ENCODE measurements around the gene PCNX1. TPM values are rescaled to one million over a fixed set of nuclear protein-coding genes. Genes with fewer than 3 reads are reported as not detected.

Gene PCNX1
- total RNA-seq, 1 donor, result 51.0 TPM

DNA sequence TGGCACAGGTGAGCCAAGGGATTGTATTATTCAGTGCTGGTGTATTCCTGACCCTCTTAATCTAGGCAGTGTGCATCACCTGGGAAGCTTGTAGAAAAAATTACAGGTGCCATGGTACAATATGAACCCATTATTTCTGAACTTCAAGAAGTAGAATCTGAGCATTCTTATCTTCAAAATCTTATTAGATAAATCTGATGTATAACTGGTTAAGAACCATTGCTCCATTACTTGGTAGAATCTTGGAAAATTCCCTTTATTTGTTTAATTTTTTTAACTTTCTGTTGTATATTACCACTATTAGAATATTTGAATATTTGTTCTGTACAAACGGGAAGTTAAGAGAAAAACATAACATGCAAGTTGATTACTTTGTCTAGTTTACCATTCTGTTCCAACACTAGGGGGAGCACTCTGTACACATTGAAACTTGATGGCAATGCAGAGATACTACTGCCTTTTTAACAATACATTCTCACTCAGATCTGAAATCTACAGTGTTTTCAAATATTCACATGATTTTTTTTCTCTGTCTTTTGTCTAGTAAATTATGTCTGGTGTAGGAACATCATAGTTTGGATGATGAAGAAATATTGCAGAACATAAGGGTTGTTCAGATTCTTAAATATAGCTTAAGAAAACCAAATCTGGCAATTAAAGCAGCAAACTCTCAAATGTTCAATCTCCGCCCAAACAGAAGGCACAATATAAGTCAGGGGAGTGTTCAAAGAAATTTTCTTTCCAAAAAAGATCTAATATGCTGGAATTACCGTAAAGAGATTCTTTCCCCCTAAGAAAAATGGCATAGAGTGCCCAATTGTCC is 196.6 kb downstream of the PCNX1 start:
- Histone ChIP-seq H3K27ac (ENCODE audit: low read depth, low read length) (peak overlapping the region; percentile 46), H3K4me1 (ENCODE audit: insufficient read depth, low read length) (peaks cover 9% of the 10 kb centered on the region), H4K20me1 (ENCODE audit: insufficient read depth, low read length) (no peaks in the 10 kb centered on the region), H3K79me2 (ENCODE audit: insufficient read depth, low read length) (peaks cover 5% of the 10 kb centered on the region), H3K4me3 (ENCODE audit: insufficient read depth, low read length) (no peak overlapping the region), H3K9me3 (ENCODE audit: low read depth, low read length) (no peaks in the 10 kb centered on the region), H2AFZ (ENCODE audit: low read length) (no peak overlapping the region), H3K4me2 (ENCODE audit: insufficient read depth, low read length) (no peak overlapping the region), H3K36me3 (ENCODE audit: insufficient read depth, low read length) (peaks cover 18% of the 10 kb centered on the region), H3K27me3 (ENCODE audit: insufficient read depth, low read length) (no peaks in the 10 kb centered on the region)
- TF ChIP-seq, protein P1, sequence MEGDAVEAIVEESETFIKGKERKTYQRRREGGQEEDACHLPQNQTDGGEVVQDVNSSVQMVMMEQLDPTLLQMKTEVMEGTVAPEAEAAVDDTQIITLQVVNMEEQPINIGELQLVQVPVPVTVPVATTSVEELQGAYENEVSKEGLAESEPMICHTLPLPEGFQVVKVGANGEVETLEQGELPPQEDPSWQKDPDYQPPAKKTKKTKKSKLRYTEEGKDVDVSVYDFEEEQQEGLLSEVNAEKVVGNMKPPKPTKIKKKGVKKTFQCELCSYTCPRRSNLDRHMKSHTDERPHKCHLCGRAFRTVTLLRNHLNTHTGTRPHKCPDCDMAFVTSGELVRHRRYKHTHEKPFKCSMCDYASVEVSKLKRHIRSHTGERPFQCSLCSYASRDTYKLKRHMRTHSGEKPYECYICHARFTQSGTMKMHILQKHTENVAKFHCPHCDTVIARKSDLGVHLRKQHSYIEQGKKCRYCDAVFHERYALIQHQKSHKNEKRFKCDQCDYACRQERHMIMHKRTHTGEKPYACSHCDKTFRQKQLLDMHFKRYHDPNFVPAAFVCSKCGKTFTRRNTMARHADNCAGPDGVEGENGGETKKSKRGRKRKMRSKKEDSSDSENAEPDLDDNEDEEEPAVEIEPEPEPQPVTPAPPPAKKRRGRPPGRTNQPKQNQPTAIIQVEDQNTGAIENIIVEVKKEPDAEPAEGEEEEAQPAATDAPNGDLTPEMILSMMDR (IDR thresholded peaks at IDR 0.05; ENCODE audit: extremely low read depth, low read depth, low read length), result peak; percentile 86
- no peak for DNase-seq (ENCODE audit: insufficient read length, low spot score, missing footprints)

DNA sequence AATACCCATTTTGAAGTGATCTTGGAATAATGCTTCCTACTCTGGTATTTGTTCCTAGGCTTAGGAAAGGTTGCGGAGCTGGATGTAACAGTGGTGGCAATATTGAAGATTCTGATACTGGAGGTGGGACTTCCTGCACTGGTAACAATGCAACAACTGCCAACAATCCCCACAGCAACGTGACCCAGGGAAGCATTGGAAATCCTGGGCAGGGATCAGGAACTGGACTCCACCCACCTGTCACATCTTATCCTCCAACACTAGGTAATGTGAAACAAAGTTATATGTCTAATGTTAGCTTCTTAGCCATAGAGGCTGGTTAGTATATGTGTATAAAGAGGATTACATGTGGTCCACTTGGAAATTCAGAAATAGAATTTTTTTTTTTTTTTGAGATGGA is 197.9 kb downstream of the PCNX1 start:
- TF ChIP-seq, protein P1 (IDR thresholded peaks at IDR 0.05; ENCODE audit: extremely low read depth, low read depth, low read length), result no peak
- Histone ChIP-seq H3K4me2 (ENCODE audit: insufficient read depth, low read length) (no peak overlapping the region), H3K4me1 (ENCODE audit: insufficient read depth, low read length) (peaks cover 17% of the 10 kb centered on the region), H3K79me2 (ENCODE audit: insufficient read depth, low read length) (no peaks in the 10 kb centered on the region), H2AFZ (ENCODE audit: low read length) (no peak overlapping the region), H3K36me3 (ENCODE audit: insufficient read depth, low read length) (peaks cover 24% of the 10 kb centered on the region), H3K27ac (ENCODE audit: low read depth, low read length) (no peak overlapping the region), H4K20me1 (ENCODE audit: insufficient read depth, low read length) (no peaks in the 10 kb centered on the region), H3K27me3 (ENCODE audit: insufficient read depth, low read length) (no peaks in the 10 kb centered on the region), H3K9me3 (ENCODE audit: low read depth, low read length) (no peaks in the 10 kb centered on the region), H3K4me3 (ENCODE audit: insufficient read depth, low read length) (no peak overlapping the region)
- no peak for DNase-seq (ENCODE audit: insufficient read length, low spot score, missing footprints)

DNA sequence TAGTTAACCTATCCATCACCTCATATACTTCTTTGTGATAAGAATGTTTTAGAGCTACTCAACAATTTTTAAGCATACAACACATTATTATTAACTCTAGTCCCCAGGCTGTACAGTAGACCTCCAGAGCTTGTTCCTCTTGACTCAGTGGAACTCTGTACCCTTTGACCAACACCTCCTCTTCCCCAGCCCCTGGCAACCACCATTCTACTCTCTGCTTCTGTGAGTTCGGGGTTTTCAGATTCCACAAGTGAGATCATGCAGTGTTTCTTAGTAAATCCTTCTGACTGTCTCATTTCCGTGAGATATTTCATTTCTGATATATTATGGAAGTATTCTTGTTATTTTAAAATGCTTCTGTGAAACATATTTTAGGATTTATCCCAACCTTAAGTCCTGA is 200.7 kb downstream of the PCNX1 start:
- no peak for DNase-seq (ENCODE audit: insufficient read length, low spot score, missing footprints)
- Histone ChIP-seq H3K27me3 (ENCODE audit: insufficient read depth, low read length) (no peaks in the 10 kb centered on the region), H3K9me3 (ENCODE audit: low read depth, low read length) (no peaks in the 10 kb centered on the region), H4K20me1 (ENCODE audit: insufficient read depth, low read length) (no peaks in the 10 kb centered on the region), H3K4me1 (ENCODE audit: insufficient read depth, low read length) (peaks cover 20% of the 10 kb centered on the region), H3K27ac (ENCODE audit: low read depth, low read length) (peak overlapping the region; percentile 51), H3K4me3 (ENCODE audit: insufficient read depth, low read length) (no peak overlapping the region), H3K79me2 (ENCODE audit: insufficient read depth, low read length) (no peaks in the 10 kb centered on the region), H3K4me2 (ENCODE audit: insufficient read depth, low read length) (no peak overlapping the region), H3K36me3 (ENCODE audit: insufficient read depth, low read length) (peaks cover 29% of the 10 kb centered on the region), H2AFZ (ENCODE audit: low read length) (no peak overlapping the region)
- TF ChIP-seq, protein P1 (IDR thresholded peaks at IDR 0.05; ENCODE audit: extremely low read depth, low read depth, low read length), result no peak

DNA sequence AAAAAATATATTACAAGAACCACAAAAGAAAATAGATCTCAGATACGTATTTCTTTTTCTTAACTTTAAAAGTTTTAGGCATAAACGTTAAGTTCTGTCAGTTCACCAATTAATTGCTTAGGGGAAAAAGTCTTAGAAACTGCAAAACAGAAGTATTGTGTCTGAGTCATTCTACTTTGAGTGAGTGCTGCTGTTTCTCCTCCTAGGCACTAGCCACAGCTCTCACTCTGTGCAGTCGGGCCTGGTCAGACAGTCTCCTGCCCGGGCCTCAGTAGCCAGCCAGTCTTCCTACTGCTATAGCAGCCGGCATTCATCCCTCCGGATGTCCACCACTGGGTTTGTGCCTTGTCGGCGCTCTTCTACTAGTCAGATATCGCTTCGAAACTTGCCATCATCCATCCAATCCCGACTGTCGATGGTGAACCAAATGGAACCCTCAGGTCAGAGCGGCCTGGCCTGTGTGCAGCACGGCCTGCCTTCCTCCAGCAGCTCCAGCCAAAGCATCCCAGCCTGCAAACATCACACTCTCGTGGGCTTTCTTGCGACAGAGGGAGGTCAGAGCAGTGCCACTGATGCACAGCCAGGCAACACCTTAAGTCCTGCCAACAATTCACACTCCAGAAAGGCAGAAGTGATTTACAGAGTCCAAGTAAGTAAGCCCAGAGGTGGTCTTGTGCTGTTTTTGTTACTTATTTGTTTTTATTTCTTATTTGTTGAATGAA is 201.3 kb downstream of the PCNX1 start:
- H3K27ac ChIP-seq (ENCODE audit: low read depth, low read length), result peak overlapping the region; percentile 51
- H3K36me3 ChIP-seq (ENCODE audit: insufficient read depth, low read length), result peaks cover 24% of the 10 kb centered on the region
- peaks cover 26% of the 10 kb centered on the region for H3K4me1 ChIP-seq (ENCODE audit: insufficient read depth, low read length)
- TF ChIP-seq, protein P1 (IDR thresholded peaks at IDR 0.05; ENCODE audit: extremely low read depth, low read depth, low read length), result no peak
- no peaks in the 10 kb centered on the region for H3K9me3 ChIP-seq (ENCODE audit: low read depth, low read length)
- no peak overlapping the region for H2AFZ ChIP-seq (ENCODE audit: low read length)
- H3K79me2 ChIP-seq (ENCODE audit: insufficient read depth, low read length), result no peaks in the 10 kb centered on the region
- DNase-seq (ENCODE audit: insufficient read length, low spot score, missing footprints), result no peak
- H3K27me3 ChIP-seq (ENCODE audit: insufficient read depth, low read length), result no peaks in the 10 kb centered on the region
- H3K4me3 ChIP-seq (ENCODE audit: insufficient read depth, low read length), result no peak overlapping the region
- H4K20me1 ChIP-seq (ENCODE audit: insufficient read depth, low read length), result no peaks in the 10 kb centered on the region
- no peak overlapping the region for H3K4me2 ChIP-seq (ENCODE audit: insufficient read depth, low read length)
